Heart right ventricle (tissue), 16 donors: ENCODE results near the gene GRIK3. TPM values are rescaled to one million over a fixed set of nuclear protein-coding genes. Genes with fewer than 3 reads are reported as not detected.

Experiments
- ATAC-seq, 8 donors: fragments of 200-7000 bp; cut with Tn5 transposase; one replicate each; pipeline ENCODE4 v1.9.1; 2020; ENCODE audit warnings: mild to moderate bottlenecking in 8 of 8, moderate library complexity in 8 of 8, moderate number of reproducible peaks in 1 of 8
- DNase-seq, 2 donors: peaks; one replicate each; pipeline ENCODE4 v3.0.0-alpha.2; 2020
- H3K27ac ChIP-seq, 10 donors: fragments of 200-600 bp; sonication (generic) in 2 of 10; one replicate each; pipeline versions ENCODE4 v1.5.0 to v1.8.0; 2020 to 2022; ENCODE audit warnings: mild to moderate bottlenecking in 3 of 10
- H3K27me3 ChIP-seq, 7 donors: fragments of 200-600 bp; one replicate each; pipeline ENCODE4 v1.8.0; 2021 to 2022; ENCODE audit warnings: mild to moderate bottlenecking in 2 of 7
- H3K36me3 ChIP-seq, 9 donors: fragments of 200-600 bp; sonication (generic) in 1 of 9; one replicate each; pipeline versions ENCODE4 v1.5.0 to v1.8.0; 2020 to 2022; ENCODE audit warnings: mild to moderate bottlenecking in 2 of 9
- H3K4me1 ChIP-seq, 9 donors: fragments of 200-600 bp; sonication (generic) in 1 of 9; one replicate each; pipeline versions ENCODE4 v1.5.0 to v1.8.0; 2020 to 2022; ENCODE audit warnings: mild to moderate bottlenecking in 4 of 9
- H3K4me3 ChIP-seq, 10 donors: fragments of 200-600 bp; sonication (generic) in 2 of 10; one replicate each; pipeline versions ENCODE4 v1.5.0 to v1.8.0; 2020 to 2022; ENCODE audit warnings: mild to moderate bottlenecking in 7 of 10, moderate library complexity in 2 of 10
- H3K9me3 ChIP-seq, 11 donors: fragments of 200-600 bp in 10 of 11; sonication (generic) in 2 of 11; one replicate each; pipeline versions ENCODE4 v1.5.0 to v1.8.0; 2013 to 2022; ENCODE audit warnings: mild to moderate bottlenecking in 2 of 11, control low read depth in 1 of 11, moderate library complexity in 1 of 11
- WGBS, 2 donors: extraction: QIAGEN DNeasy Blood & Tissue Kit; methylation state at CpG; one replicate each; pipeline ENCODE4 v1.1.7; 2013; ENCODE audit warnings: inconsistent platforms in 1 of 2; 5-methylcytosine and 5-hydroxymethylcytosine counted together
- intact Hi-C, 10 donors: fragments of 100-400 bp; cut with DNase I; formaldehyde crosslinking; loops; one replicate each; pipeline versions ENCODE4 v1.11.1 to v1.14.2; 2022
- polyA plus RNA-seq, 2 donors: library from polyadenylated mRNA; stranded (reverse); fragments of 200-250 nt; gene quantifications; one replicate each; pipeline ENCODE4 v1.2.3, GENCODE V29; 2013
- total RNA-seq, 10 donors: library from RNA; stranded (reverse); fragmentation: NEBNext Ultra II Directional in 3 of 10; extraction: Animal tissue kit (Norgen Biotek cat#: 25700) in 3 of 10; gene quantifications; one replicate each; pipeline versions ENCODE4 v1.2.1 to v1.2.4, GENCODE V29; 2021 to 2023
- TF ChIP-seq, protein P1 (sequence below), 9 donors: fragments of 200-600 bp; sonication (generic) in 2 of 9; IDR thresholded peaks; one replicate each; pipeline versions ENCODE4 v1.5.0 to v1.8.0; 2021 to 2022; ENCODE audit warnings: antibody characterized with exemption in 9 of 9, mild to moderate bottlenecking in 5 of 9, moderate library complexity in 1 of 9
- donor health status: Arrhythmogenic right ventricular cardiomyopathy.
- donor health status: ischemic (EF 13 %, LVEDD 7.1; RV severe dilation, severe dysfunction).
- donor health status: healthy with polysubstance abuse.
- donor health status: DM: no; HTN: yes; CAD: no.
- donor health status: DM: no; HTN: no; CAD: no.
- donor health status: ischemic (EF 25% LVEDD 6.9; RV normal size, moderate dysfunction).
- donor health status: ischemic (EF 25% LVEDD 5.7; RV mildly dilated, moderate dysfunction).
- donor health status: healthy.
- donor health status: DM: yes; HTN: yes; CAD: no.
- donor health status: Ischemic cardiomyopathy.
- donor health status: ischemic (EF 35%, LVEDD 5.7; RV mildly dilated, moderate dysfunction).
- donor health status: nonischemic (EF 11% LVEDD 7.7; RV severe dilation, severe dysfunction).
- donor health status: DM: yes; HTN: yes; CAD: no.
- donor health status: PGD.
- donor health status: ischemic (EF 29% LVEDD 5.4; RV normal size, mild dysfunction).
- donor health status: nonischemic (EF 23%, LVEDD 6.1; RV moderate dilation, normal function).

The GRIK3 gene
- total and polyA plus RNA-seq, 12 donors, result 0.10 to 1.1 (median 0.27) TPM

DNA sequence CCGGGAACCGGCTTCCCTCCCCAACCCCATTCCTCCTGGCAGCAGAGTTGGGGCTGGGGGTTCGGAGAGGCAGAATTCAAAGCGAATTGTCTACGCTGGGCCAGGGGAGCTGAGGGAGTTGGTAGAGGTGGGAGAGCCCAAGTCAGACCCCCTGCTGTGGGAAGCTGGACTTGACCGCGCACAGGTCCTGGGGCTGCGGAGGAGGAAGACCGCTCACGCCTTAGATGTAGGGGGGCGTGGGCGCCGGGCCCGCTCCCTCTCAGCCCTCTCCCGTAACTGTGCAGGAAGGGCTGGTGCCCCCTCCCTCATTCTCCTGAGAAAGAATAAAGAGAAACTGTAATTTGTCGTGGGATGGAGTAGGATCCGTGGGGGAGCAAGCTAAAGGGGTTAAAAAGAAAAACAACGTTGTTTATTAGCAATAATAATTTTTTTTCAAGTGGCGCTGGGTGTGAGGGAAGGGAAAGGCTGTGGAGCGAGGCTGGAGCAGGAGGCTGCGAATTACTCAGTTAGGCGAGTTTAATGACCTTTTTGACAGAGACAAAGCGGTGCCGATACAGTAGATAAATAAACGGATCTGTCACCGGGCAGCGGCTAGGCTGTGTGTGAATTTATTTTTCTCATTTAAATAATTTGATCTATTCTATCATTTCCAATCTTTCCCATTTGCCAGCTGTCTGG, 838 bp upstream of the GRIK3 start:
- WGBS, 2 donors, result 3% methylated on average over 27 of the region's 27 CpGs
- Histone ChIP-seq H3K27ac (no peak overlapping the region), H3K27me3 (peaks cover 20 to 97% (median 95%) of the 10 kb centered on the region in 7 donors), H3K9me3 (no peaks in the 10 kb centered on the region), H3K4me3 (peak overlapping the region in 2 of 10 donors; percentile 10 to 24), H3K4me1 (peaks cover 0 to 24% (median 9%) of the 10 kb centered on the region in 9 donors), H3K36me3 (no peaks in the 10 kb centered on the region)
- DNase-seq (no peak), ATAC-seq (no peak)
- TF ChIP-seq, protein P1, sequence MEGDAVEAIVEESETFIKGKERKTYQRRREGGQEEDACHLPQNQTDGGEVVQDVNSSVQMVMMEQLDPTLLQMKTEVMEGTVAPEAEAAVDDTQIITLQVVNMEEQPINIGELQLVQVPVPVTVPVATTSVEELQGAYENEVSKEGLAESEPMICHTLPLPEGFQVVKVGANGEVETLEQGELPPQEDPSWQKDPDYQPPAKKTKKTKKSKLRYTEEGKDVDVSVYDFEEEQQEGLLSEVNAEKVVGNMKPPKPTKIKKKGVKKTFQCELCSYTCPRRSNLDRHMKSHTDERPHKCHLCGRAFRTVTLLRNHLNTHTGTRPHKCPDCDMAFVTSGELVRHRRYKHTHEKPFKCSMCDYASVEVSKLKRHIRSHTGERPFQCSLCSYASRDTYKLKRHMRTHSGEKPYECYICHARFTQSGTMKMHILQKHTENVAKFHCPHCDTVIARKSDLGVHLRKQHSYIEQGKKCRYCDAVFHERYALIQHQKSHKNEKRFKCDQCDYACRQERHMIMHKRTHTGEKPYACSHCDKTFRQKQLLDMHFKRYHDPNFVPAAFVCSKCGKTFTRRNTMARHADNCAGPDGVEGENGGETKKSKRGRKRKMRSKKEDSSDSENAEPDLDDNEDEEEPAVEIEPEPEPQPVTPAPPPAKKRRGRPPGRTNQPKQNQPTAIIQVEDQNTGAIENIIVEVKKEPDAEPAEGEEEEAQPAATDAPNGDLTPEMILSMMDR (IDR thresholded peaks at IDR 0.05), result no peak
- intact Hi-C loops, result loop anchor here in 9 of 10 donors (5.0 to 10.0 kb wide), 5 partner anchors 330 to 518 kb away; no protein-coding TSS in a partner anchor

GRCh38 chr1:37033355-37034101, 787 bp downstream of the GRIK3 start:
- no peak for ATAC-seq
- Histone ChIP-seq H3K36me3 (no peaks in the 10 kb centered on the region), H3K9me3 (no peaks in the 10 kb centered on the region), H3K4me1 (peaks cover 0 to 24% (median 9%) of the 10 kb centered on the region in 9 donors), H3K27me3 (peaks cover 20 to 97% (median 96%) of the 10 kb centered on the region in 7 donors), H3K27ac (no peak overlapping the region), H3K4me3 (peak overlapping the region in 4 of 10 donors; percentile 8 to 23 (median 14))
- no peak for DNase-seq
- 1 to 2% methylated on average over 66 of the region's 66 CpGs for WGBS, 2 donors
- intact Hi-C loops, result loop anchor here in 3 of 10 donors (10.0 kb wide), 2 partner anchors 329 to 459 kb away; no protein-coding TSS in a partner anchor
- TF ChIP-seq, protein P1 (IDR thresholded peaks at IDR 0.05), result no peak

DNA sequence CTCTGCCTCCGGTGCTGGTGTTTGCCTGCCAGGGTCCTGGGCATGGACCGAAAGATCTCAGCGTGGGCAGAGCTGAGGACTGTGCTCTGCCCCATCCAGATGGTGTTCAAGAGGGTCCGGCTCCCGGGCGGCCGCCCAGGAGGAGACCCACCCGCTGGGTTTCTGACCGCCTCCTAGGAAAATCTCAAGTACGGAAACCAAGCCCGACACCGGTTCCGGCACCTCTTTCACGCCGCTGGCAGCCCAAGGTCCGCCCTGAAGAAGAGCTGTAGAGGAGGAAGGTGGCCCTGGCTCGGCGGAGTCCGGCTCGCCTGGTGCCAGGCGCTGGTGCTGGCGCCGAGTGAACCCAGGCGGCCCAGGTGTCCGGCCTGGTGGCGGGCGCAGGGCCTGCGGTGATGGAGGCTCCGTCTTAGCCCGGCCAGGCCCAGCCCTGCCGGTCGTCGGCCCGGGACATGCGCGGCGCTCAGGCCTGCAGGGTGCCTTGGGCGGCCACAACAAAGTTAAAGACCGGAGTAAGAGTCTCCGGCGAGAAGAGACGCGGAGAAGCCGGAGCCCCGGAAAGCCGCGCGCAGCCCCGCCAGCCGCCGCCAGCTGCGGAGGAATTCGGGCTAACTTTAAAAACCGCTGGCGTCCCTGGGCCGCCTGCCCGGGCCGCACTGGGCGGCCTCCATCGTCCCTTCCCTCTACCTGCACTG, 1.5 kb downstream of the GRIK3 start:
- Histone ChIP-seq H3K36me3 (no peaks in the 10 kb centered on the region), H3K27ac (no peak overlapping the region), H3K9me3 (no peaks in the 10 kb centered on the region), H3K4me1 (peaks cover 0 to 24% (median 9%) of the 10 kb centered on the region in 9 donors), H3K4me3 (peak overlapping the region in 3 of 10 donors; percentile 8 to 16 (median 10)), H3K27me3 (peaks cover 20 to 97% (median 93%) of the 10 kb centered on the region in 7 donors)
- intact Hi-C loops, result loop anchor here in 3 of 10 donors (10.0 kb wide), 2 partner anchors 328 to 458 kb away; no protein-coding TSS in a partner anchor
- 1% methylated on average over 60 of the region's 60 CpGs for WGBS, 2 donors
- TF ChIP-seq, protein P1 (IDR thresholded peaks at IDR 0.05), result no peak
- no peak for ATAC-seq
- DNase-seq, result no peak

- H3K27ac ChIP-seq, result no peak overlapping the region
- intact Hi-C loops, result loop anchor here in 3 of 10 donors (10.0 kb wide), 2 partner anchors 327 to 457 kb away; no protein-coding TSS in a partner anchor
- 25 to 33% methylated on average over 9 of the region's 9 CpGs for WGBS, 2 donors
- peaks cover 20 to 97% (median 93%) of the 10 kb centered on the region in 7 donors for H3K27me3 ChIP-seq
- peaks cover 0 to 24% (median 9%) of the 10 kb centered on the region in 9 donors for H3K4me1 ChIP-seq
- H3K36me3 ChIP-seq, result no peaks in the 10 kb centered on the region
- DNase-seq (no peak), ATAC-seq (no peak)
- no peaks in the 10 kb centered on the region for H3K9me3 ChIP-seq
- no peak overlapping the region for H3K4me3 ChIP-seq
- TF ChIP-seq, protein P1 (IDR thresholded peaks at IDR 0.05), result no peak
Observed at GRCh38 chr1:37031871-37032270, 2.4 kb downstream of the GRIK3 start.
